ENCODE results near the gene HPCA. TPM values are rescaled to one million over a fixed set of nuclear protein-coding genes. Genes with fewer than 3 reads are reported as not detected.
A peak's percentile ranks its signal among the peaks of the same experiment; 100 is the strongest.

The HPCA gene
- polyA plus RNA-seq, 1 donor (not counting 4 experiments of a cell fraction or from before 2014, with no cell fraction given) = not detected

GRCh38 chr1:32871364-32872191, 14.7 kb upstream of the HPCA start:
- Histone ChIP-seq H3K4me3 (ENCODE audit: control insufficient read depth in 2 of 3, extremely low read depth in 1 of 3, insufficient read depth in 2 of 3, low read depth in 1 of 3, low read length in 3 of 3) (peak overlapping the region in 1 of 3 experiments; percentile 33), H3K36me3 (ENCODE audit: control insufficient read depth in 2 of 2, extremely low read depth in 1 of 2, insufficient read depth in 2 of 2, low read length in 2 of 2) (no peaks in the 10 kb centered on the region), H3K4me2 (ENCODE audit: control insufficient read depth, extremely low read depth, insufficient read depth, low read depth, low read length) (peak overlapping the region; percentile 54), H3K9me3 (ENCODE audit: control insufficient read depth, low read depth, low read length) (no peaks in the 10 kb centered on the region), H3K27ac (ENCODE audit: control insufficient read depth, insufficient read depth, low read length) (no peak overlapping the region), H3K9me1 (ENCODE audit: control insufficient read depth, extremely low read depth, insufficient read depth, low read length) (no peaks in the 10 kb centered on the region), H3K9ac (ENCODE audit: control insufficient read depth, extremely low read depth, insufficient read depth, low read length) (no peak overlapping the region), H3K4me1 (ENCODE audit: control insufficient read depth, extremely low read depth, insufficient read depth, low read length) (no peaks in the 10 kb centered on the region), H4K20me1 (ENCODE audit: control insufficient read depth, extremely low read depth, insufficient read depth, low read length) (no peaks in the 10 kb centered on the region), H3K27me3 (ENCODE audit: control insufficient read depth, extremely low read depth, insufficient read depth, low read length) (peaks cover 24% of the 10 kb centered on the region), H3K79me2 (ENCODE audit: control insufficient read depth, insufficient read depth, low read length) (no peaks in the 10 kb centered on the region), H2AFZ (ENCODE audit: control insufficient read depth, low read length) (no peak overlapping the region)
- TF ChIP-seq EZH2 (IDR thresholded peaks at IDR 0.05; ENCODE audit: low read length) = peak; percentile 98
- TF ChIP-seq CTCF (optimal IDR thresholded peaks at IDR 0.05 in 1 of 3, IDR thresholded peaks at IDR 0.05 in 1 of 3, conservative IDR thresholded peaks at IDR 0.05 in 1 of 3; ENCODE audit: extremely low read depth in 1 of 3, insufficient read depth in 2 of 3, low read length in 3 of 3) = no peak
- DNase-seq (ENCODE audit: low read depth, low spot score) (no peak), FAIRE-seq (no peak)
- dilution Hi-C loops (cut with MboI; ENCODE audit: extremely low pct_ligation_motif_present, low sequenced_read_pairs) = no loop called here

GRCh38 chr1:32872192-32872460, 14.2 kb upstream of the HPCA start:
- Histone ChIP-seq H3K27ac (ENCODE audit: control insufficient read depth, insufficient read depth, low read length) (no peak overlapping the region), H3K4me3 (ENCODE audit: control insufficient read depth in 2 of 3, extremely low read depth in 1 of 3, insufficient read depth in 2 of 3, low read depth in 1 of 3, low read length in 3 of 3) (no peak overlapping the region), H3K27me3 (ENCODE audit: control insufficient read depth, extremely low read depth, insufficient read depth, low read length) (peaks cover 24% of the 10 kb centered on the region), H3K4me2 (ENCODE audit: control insufficient read depth, extremely low read depth, insufficient read depth, low read depth, low read length) (no peak overlapping the region), H2AFZ (ENCODE audit: control insufficient read depth, low read length) (no peak overlapping the region), H3K36me3 (ENCODE audit: control insufficient read depth in 2 of 2, extremely low read depth in 1 of 2, insufficient read depth in 2 of 2, low read length in 2 of 2) (no peaks in the 10 kb centered on the region), H3K9me1 (ENCODE audit: control insufficient read depth, extremely low read depth, insufficient read depth, low read length) (no peaks in the 10 kb centered on the region), H4K20me1 (ENCODE audit: control insufficient read depth, extremely low read depth, insufficient read depth, low read length) (no peaks in the 10 kb centered on the region), H3K9me3 (ENCODE audit: control insufficient read depth, low read depth, low read length) (no peaks in the 10 kb centered on the region), H3K9ac (ENCODE audit: control insufficient read depth, extremely low read depth, insufficient read depth, low read length) (no peak overlapping the region), H3K79me2 (ENCODE audit: control insufficient read depth, insufficient read depth, low read length) (no peaks in the 10 kb centered on the region), H3K4me1 (ENCODE audit: control insufficient read depth, extremely low read depth, insufficient read depth, low read length) (no peaks in the 10 kb centered on the region)
- dilution Hi-C loops (cut with MboI; ENCODE audit: extremely low pct_ligation_motif_present, low sequenced_read_pairs) = no loop called here
- TF ChIP-seq CTCF (optimal IDR thresholded peaks at IDR 0.05 in 1 of 3, IDR thresholded peaks at IDR 0.05 in 1 of 3, conservative IDR thresholded peaks at IDR 0.05 in 1 of 3; ENCODE audit: extremely low read depth in 1 of 3, insufficient read depth in 2 of 3, low read length in 3 of 3) (no peak), EZH2 (IDR thresholded peaks at IDR 0.05; ENCODE audit: low read length) (no peak)
- DNase-seq (ENCODE audit: low read depth, low spot score) (no peak), FAIRE-seq (no peak)
